Spleen (tissue), 11 donors: Measurements from ENCODE around the gene EN1. TPM values are rescaled to one million over a fixed set of nuclear protein-coding genes. Genes with fewer than 3 reads are reported as not detected.

ENCODE experiments used
- DNase-seq: peaks from one replicate; pipeline ENCODE4 v3.0.0-alpha.2; 2020
- H3K27ac ChIP-seq, 8 donors: fragments of 200-600 bp; sonication (generic) in 7 of 8; 1 replicate in 4 of 8; 2 replicates in 4 of 8; pipeline versions ENCODE4 v1.5.0 to v1.8.0; 2016 to 2021; ENCODE audit warnings: inconsistent platforms in 4 of 8, mild to moderate bottlenecking in 4 of 8, moderate library complexity in 1 of 8
- H3K27me3 ChIP-seq, 7 donors: fragments of 200-600 bp; sonication (generic) in 6 of 7; replicated peaks in 1 of 7; 1 replicate in 4 of 7; 2 replicates in 3 of 7; pipeline versions ENCODE4 v1.5.0 to v1.8.0; 2016 to 2021; ENCODE audit warnings: inconsistent platforms in 3 of 7, mild to moderate bottlenecking in 1 of 7
- H3K36me3 ChIP-seq, 6 donors: fragments of 200-600 bp; sonication (generic) in 5 of 6; 1 replicate in 4 of 6; 2 replicates in 2 of 6; pipeline versions ENCODE4 v1.5.0 to v1.8.0; 2016 to 2021; ENCODE audit warnings: inconsistent platforms in 2 of 6
- H3K4me1 ChIP-seq, 6 donors: fragments of 200-600 bp; sonication (generic) in 5 of 6; 1 replicate in 3 of 6; 2 replicates in 3 of 6; pipeline versions ENCODE4 v1.5.0 to v1.8.0; 2016 to 2021; ENCODE audit warnings: inconsistent platforms in 3 of 6
- H3K4me3 ChIP-seq, 8 donors: fragments of 200-600 bp; sonication (generic) in 7 of 8; 1 replicate in 4 of 8; 2 replicates in 4 of 8; pipeline versions ENCODE4 v1.5.0 to v1.8.0; 2016 to 2021; ENCODE audit warnings: inconsistent platforms in 4 of 8, mild to moderate bottlenecking in 4 of 8, moderate library complexity in 2 of 8
- H3K9me3 ChIP-seq, 8 donors: fragments of 200-600 bp; sonication (generic) in 7 of 8; 1 replicate in 4 of 8; 2 replicates in 4 of 8; pipeline versions ENCODE4 v1.5.0 to v1.8.0; 2016 to 2021; ENCODE audit warnings: inconsistent platforms in 4 of 8
- POLR2A ChIP-seq, 3 donors: fragments of 450-650 bp; IDR thresholded peaks; one replicate each; pipeline ENCODE4 v1.5.1; 2017; ENCODE audit warnings: antibody characterized with exemption in 3 of 3, mild to moderate bottlenecking in 1 of 3
- POLR2AphosphoS5 ChIP-seq, 3 donors: sonication (generic); formaldehyde crosslinking; IDR thresholded peaks; one replicate each; pipeline ENCODE4 v1.5.1; 2017; ENCODE audit warnings: antibody characterized with exemption in 3 of 3
- WGBS, 5 donors: extraction: QIAGEN DNeasy Blood & Tissue Kit in 3 of 5; methylation state at CpG; one replicate each; pipeline versions ENCODE4 v1.1.5 to v1.1.7; 2013 to 2018; 5-methylcytosine and 5-hydroxymethylcytosine counted together
- intact Hi-C: fragments of 100-400 bp; cut with DNase I; formaldehyde crosslinking; loops from one replicate; pipeline ENCODE4 v1.15.0; 2023; ENCODE audit warnings: low total_unique reads
- polyA plus RNA-seq, 3 donors: library from polyadenylated mRNA; stranded (reverse); fragments of 200-250 nt; gene quantifications; one replicate each; pipeline ENCODE4 v1.2.1, GENCODE V29; 2013
- total RNA-seq, 7 donors: library from RNA; depleted of rRNA in 3 of 7; stranded (reverse); fragments of >200 nt in 3 of 7; fragmentation: NEBNext Ultra II Directional in 4 of 7; extraction: Animal tissue kit (Norgen Biotek cat#: 25700) in 4 of 7; gene quantifications; one replicate each; pipeline versions ENCODE4 v1.1.0 to v1.2.1, GENCODE V29; 2016 to 2021
- TF ChIP-seq, protein P1 (sequence below), 11 experiments: fragments of 200-600 bp in 7 of 11; fragments of 450-650 bp in 4 of 11; sonication (generic) in 4 of 11; IDR thresholded peaks in 8 of 11; conservative IDR thresholded peaks in 3 of 11; 1 replicate in 7 of 11; 2 replicates in 4 of 11; pipeline versions ENCODE4 v1.4.0 to v1.8.0; 2016 to 2021; ENCODE audit warnings: antibody characterized with exemption in 11 of 11, inconsistent platforms in 4 of 11, mild to moderate bottlenecking in 1 of 11
- donor health status: healthy with polysubstance abuse.
- donor health status: DM: no; HTN: no; CAD: no; lungs with moderate emphysema.
- donor health status: DM: no; HTN: no; CAD: no.
- donor health status: Bipolar disorder and iron deficiency.
- donor health status: healthy.
- donor health status: DM: no; HTN: no; CAD: no.
- donor health status: DM: yes; HTN: yes; CAD: no.

Gene EN1
- total and polyA plus RNA-seq, 10 donors, result not detected

DNA sequence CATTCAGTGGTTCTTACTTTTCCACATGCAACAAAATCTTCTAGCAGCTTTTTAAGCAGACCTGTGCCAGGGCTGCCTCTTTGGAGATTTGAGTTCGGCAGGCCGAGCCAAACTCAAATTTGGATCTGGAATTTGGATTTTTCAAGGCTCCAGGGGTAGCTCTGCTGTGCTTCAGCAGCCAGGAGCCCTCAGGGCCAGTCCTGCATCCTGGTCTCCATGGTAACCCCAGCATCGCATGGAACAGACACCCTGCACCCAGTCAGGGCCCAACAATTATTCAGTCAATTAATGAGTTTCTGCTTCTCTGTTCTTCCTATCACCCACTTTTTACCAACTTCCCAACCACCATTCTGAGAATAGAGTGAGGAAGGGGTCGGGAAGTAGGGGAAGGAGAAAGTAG is 30.0 kb downstream of the EN1 start:
- Histone ChIP-seq H3K4me1 (no peaks in the 10 kb centered on the region), H3K27ac (no peak overlapping the region), H3K27me3 (peaks cover 0 to 95% (median 9%) of the 10 kb centered on the region in 7 donors), H3K9me3 (no peaks in the 10 kb centered on the region), H3K36me3 (no peaks in the 10 kb centered on the region), H3K4me3 (no peak overlapping the region)
- no peak for DNase-seq
- 65 to 78% (median 76%) methylated on average over 4 of the region's 4 CpGs for WGBS, 5 donors
- intact Hi-C loops, result no loop called here
- TF ChIP-seq, protein P1, sequence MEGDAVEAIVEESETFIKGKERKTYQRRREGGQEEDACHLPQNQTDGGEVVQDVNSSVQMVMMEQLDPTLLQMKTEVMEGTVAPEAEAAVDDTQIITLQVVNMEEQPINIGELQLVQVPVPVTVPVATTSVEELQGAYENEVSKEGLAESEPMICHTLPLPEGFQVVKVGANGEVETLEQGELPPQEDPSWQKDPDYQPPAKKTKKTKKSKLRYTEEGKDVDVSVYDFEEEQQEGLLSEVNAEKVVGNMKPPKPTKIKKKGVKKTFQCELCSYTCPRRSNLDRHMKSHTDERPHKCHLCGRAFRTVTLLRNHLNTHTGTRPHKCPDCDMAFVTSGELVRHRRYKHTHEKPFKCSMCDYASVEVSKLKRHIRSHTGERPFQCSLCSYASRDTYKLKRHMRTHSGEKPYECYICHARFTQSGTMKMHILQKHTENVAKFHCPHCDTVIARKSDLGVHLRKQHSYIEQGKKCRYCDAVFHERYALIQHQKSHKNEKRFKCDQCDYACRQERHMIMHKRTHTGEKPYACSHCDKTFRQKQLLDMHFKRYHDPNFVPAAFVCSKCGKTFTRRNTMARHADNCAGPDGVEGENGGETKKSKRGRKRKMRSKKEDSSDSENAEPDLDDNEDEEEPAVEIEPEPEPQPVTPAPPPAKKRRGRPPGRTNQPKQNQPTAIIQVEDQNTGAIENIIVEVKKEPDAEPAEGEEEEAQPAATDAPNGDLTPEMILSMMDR (IDR thresholded peaks at IDR 0.05 in 8 of 11, conservative IDR thresholded peaks at IDR 0.05 in 3 of 11), result no peak

DNA sequence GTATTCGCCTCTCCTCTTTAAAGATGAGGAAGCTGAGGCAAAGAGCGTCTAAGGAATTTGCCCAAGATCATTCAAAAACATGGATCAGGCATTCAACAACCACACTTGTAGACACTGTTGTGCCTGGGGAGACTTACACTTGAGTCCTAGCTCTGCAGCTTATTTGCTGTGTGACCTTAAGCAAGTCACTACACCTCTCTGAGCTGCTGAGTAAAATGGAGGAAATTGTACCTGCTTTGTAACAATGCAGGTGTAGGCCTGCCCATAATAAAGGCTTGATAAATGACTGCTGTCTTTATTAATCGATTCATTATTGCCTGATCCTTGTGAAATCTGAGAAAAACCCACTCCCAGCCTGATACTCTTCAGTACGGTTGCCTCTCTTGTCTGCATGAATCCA is 30.8 kb downstream of the EN1 start:
- TF ChIP-seq POLR2AphosphoS5 (IDR thresholded peaks at IDR 0.05) (no peak), POLR2A (IDR thresholded peaks at IDR 0.05) (no peak)
- TF ChIP-seq, protein P1 (IDR thresholded peaks at IDR 0.05 in 8 of 11, conservative IDR thresholded peaks at IDR 0.05 in 3 of 11), result no peak
- DNase-seq, result no peak
- no peaks in the 10 kb centered on the region for H3K36me3 ChIP-seq
- H3K9me3 ChIP-seq, result no peaks in the 10 kb centered on the region
- H3K4me1 ChIP-seq, result no peaks in the 10 kb centered on the region
- H3K27me3 ChIP-seq, result peaks cover 0 to 89% (median 9%) of the 10 kb centered on the region in 7 donors
- H3K4me3 ChIP-seq, result no peak overlapping the region
- H3K27ac ChIP-seq, result no peak overlapping the region
- WGBS, 5 donors, result 75 to 88% (median 84%) methylated on average over 4 of the region's 4 CpGs
- intact Hi-C loops, result no loop called here

DNA sequence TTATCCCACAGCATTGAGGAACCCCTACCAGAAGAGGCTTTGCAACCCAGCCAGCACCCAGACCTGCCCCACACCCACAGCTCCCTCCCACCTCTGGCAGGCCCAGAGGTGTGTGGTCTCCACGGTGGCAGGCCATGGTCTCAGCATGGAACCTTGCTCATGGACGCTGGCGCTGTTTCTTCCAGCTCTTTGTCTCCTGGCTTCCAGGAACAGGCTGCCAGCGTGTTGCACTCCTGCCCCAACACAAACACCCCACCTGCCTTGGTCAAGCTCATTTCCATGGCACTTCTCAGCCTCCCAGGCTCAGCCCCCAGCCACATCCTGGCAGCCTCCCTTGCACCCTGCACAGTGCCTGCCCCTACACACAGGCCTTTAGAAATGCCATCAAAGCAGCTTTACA is 31.7 kb downstream of the EN1 start:
- H3K4me1 ChIP-seq, result no peaks in the 10 kb centered on the region
- H3K36me3 ChIP-seq, result no peaks in the 10 kb centered on the region
- H3K27me3 ChIP-seq, result peaks cover 0 to 85% (median 9%) of the 10 kb centered on the region in 7 donors
- no peak for DNase-seq
- WGBS, 5 donors, result 65 to 80% (median 68%) methylated on average over 4 of the region's 4 CpGs
- H3K9me3 ChIP-seq, result no peaks in the 10 kb centered on the region
- intact Hi-C loops, result no loop called here
- no peak overlapping the region for H3K4me3 ChIP-seq
- TF ChIP-seq POLR2AphosphoS5 (IDR thresholded peaks at IDR 0.05), result no peak
- TF ChIP-seq, protein P1 (IDR thresholded peaks at IDR 0.05 in 8 of 11, conservative IDR thresholded peaks at IDR 0.05 in 3 of 11), result no peak
- no peak for TF ChIP-seq POLR2A (IDR thresholded peaks at IDR 0.05)
- H3K27ac ChIP-seq, result no peak overlapping the region

DNA sequence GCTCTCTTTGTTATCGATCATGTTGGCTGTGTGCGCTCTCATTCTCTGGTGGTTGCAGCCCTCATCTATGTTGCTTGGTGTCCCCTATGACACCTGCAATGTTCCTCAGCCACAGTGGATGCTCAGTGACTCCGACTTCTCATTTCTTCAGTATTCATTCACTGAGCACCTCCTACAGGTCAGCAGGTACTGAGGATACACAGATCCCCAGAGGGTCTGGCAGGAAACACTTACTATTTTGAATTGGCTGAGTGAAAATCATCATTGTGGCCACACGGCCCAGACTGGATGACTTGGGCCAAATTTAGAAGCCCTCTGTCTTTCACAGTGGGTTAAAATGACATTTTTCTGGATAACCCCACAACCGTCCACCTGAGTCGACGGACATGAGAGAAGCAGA is 32.1 kb downstream of the EN1 start:
- Histone ChIP-seq H3K27me3 (peaks cover 0 to 85% (median 9%) of the 10 kb centered on the region in 7 donors), H3K36me3 (no peaks in the 10 kb centered on the region), H3K27ac (no peak overlapping the region), H3K9me3 (no peaks in the 10 kb centered on the region), H3K4me1 (no peaks in the 10 kb centered on the region), H3K4me3 (no peak overlapping the region)
- DNase-seq, result no peak
- intact Hi-C loops, result no loop called here
- 76 to 88% (median 84%) methylated on average over 7 of the region's 7 CpGs for WGBS, 5 donors
- TF ChIP-seq POLR2A (IDR thresholded peaks at IDR 0.05), result no peak
- TF ChIP-seq, protein P1 (IDR thresholded peaks at IDR 0.05 in 8 of 11, conservative IDR thresholded peaks at IDR 0.05 in 3 of 11), result no peak
